H1 (cell line): ENCODE results near the gene GID4. TPM values are rescaled to one million over a fixed set of nuclear protein-coding genes. Genes with fewer than 3 reads are reported as not detected.

ENCODE experiments used
- CTCF ChIA-PET: fragments of 300-600 bp; sonication (Branson Sonifier 250); formaldehyde crosslinking; loops from one replicate; lab custom pipeline; 2021; ENCODE audit not compliant: partially characterized antibody; lab: Charles Lee
- POLR2A ChIA-PET: fragments of 300-600 bp; sonication (Branson Sonifier 250); formaldehyde crosslinking; loops from one replicate; lab custom pipeline; 2021; ENCODE audit warnings: inconsistent platforms; ENCODE audit not compliant: partially characterized antibody; lab: Charles Lee
- DNase-seq, 2 experiments: peaks; one replicate each; pipeline versions ENCODE4 v3.0.0 to v3.0.0-alpha.2; 2010 to 2022; ENCODE audit warnings: low spot score in 2 of 2, low read depth in 1 of 2, mixed read lengths in 1 of 2
- FAIRE-seq: peaks from 2 replicates; lab custom pipeline; 2011; peaks lifted over from hg19 to GRCh38; lab: Jason Lieb, UNC
- H2AFZ ChIP-seq: 2 replicates; pipeline ENCODE4 v1.8.1; 2012; ENCODE audit warnings: low read length, inconsistent platforms
- H2AK5ac ChIP-seq: 2 replicates; pipeline ENCODE4 v1.6.1; 2013; ENCODE audit warnings: low read depth, low read length
- H2BK120ac ChIP-seq: replicated peaks from 2 replicates; pipeline ENCODE3; 2013; ENCODE audit warnings: low read depth, low read length, inconsistent platforms
- H2BK12ac ChIP-seq: 2 replicates; pipeline ENCODE4 v1.6.1; 2013; ENCODE audit warnings: low read depth, low read length
- H2BK15ac ChIP-seq: 2 replicates; pipeline ENCODE4 v1.6.1; 2013; ENCODE audit warnings: low read length
- H2BK20ac ChIP-seq: 2 replicates; pipeline ENCODE4 v1.6.1; 2013; ENCODE audit warnings: low read length
- H2BK5ac ChIP-seq: 2 replicates; pipeline ENCODE4 v1.6.1; 2013; ENCODE audit warnings: low read depth, low read length
- H3K14ac ChIP-seq: 2 replicates; pipeline ENCODE4 v1.6.1; 2013; ENCODE audit warnings: inconsistent platforms; ENCODE audit not compliant: insufficient read length
- H3K18ac ChIP-seq: 2 replicates; pipeline ENCODE4 v1.6.1; 2013; ENCODE audit warnings: low read length; ENCODE audit errors: extremely low read depth
- H3K23ac ChIP-seq: 2 replicates; pipeline ENCODE4 v1.6.1; 2013; ENCODE audit warnings: inconsistent platforms; ENCODE audit not compliant: insufficient read length
- H3K23me2 ChIP-seq: 2 replicates; pipeline ENCODE4 v1.6.1; 2013; ENCODE audit warnings: low read depth, low read length
- H3K27ac ChIP-seq: 2 replicates; pipeline ENCODE4 v1.6.1; 2011; ENCODE audit warnings: low read depth, low read length, inconsistent platforms
- H3K27me3 ChIP-seq, 4 experiments: replicated peaks in 1 of 4; 1 replicate in 1 of 4; 2 replicates in 3 of 4; pipeline versions ENCODE4 v1.6.1 to v1.8.1; 2011 to 2013; ENCODE audit warnings: low read length in 3 of 4, mild to moderate bottlenecking in 3 of 4, inconsistent platforms in 2 of 4, mixed read lengths in 2 of 4, moderate library complexity in 1 of 4; ENCODE audit not compliant: control insufficient read depth in 3 of 4, insufficient read depth in 3 of 4; ENCODE audit errors: extremely low read depth in 1 of 4
- H3K36me3 ChIP-seq, 4 experiments: 2 replicates each; pipeline versions ENCODE4 v1.6.1 to v1.8.1; 2011 to 2013; ENCODE audit warnings: mild to moderate bottlenecking in 4 of 4, low read length in 3 of 4, moderate library complexity in 2 of 4, control low read depth in 1 of 4, inconsistent platforms in 1 of 4; ENCODE audit not compliant: insufficient read depth in 4 of 4, control insufficient read depth in 2 of 4
- H3K4ac ChIP-seq: replicated peaks from 2 replicates; pipeline ENCODE3; 2013; ENCODE audit warnings: low read length, low read depth, mixed read lengths, inconsistent platforms; ENCODE audit not compliant: insufficient read length
- H3K4me1 ChIP-seq, 4 experiments: replicated peaks in 1 of 4; 1 replicate in 1 of 4; 2 replicates in 3 of 4; pipeline versions ENCODE4 v1.6.1 to v1.8.1; 2011 to 2013; ENCODE audit warnings: low read length in 3 of 4, inconsistent platforms in 2 of 4, mixed read lengths in 1 of 4; ENCODE audit not compliant: insufficient read depth in 4 of 4, control insufficient read depth in 3 of 4
- H3K4me2 ChIP-seq, 2 experiments: 2 replicates each; pipeline versions ENCODE4 v1.6.1 to v1.8.1; 2011 to 2013; ENCODE audit warnings: low read depth in 2 of 2, low read length in 2 of 2, control low read depth in 1 of 2, inconsistent platforms in 1 of 2, mild to moderate bottlenecking in 1 of 2; ENCODE audit not compliant: insufficient read depth in 1 of 2
- H3K4me3 ChIP-seq, 4 experiments: fragments of 200-600, 300-600 bp in 1 of 4; sonication (generic), shearing (Covaris generic), sonication (Bioruptor Twin) in 1 of 4; 2 replicates each; pipeline versions ENCODE4 v1.5.1 to v1.8.1; 2011 to 2016; ENCODE audit warnings: low read length in 4 of 4, low read depth in 3 of 4, control low read depth in 2 of 4, inconsistent platforms in 2 of 4, mild to moderate bottlenecking in 2 of 4, mixed read lengths in 1 of 4, moderate library complexity in 1 of 4; ENCODE audit not compliant: insufficient read depth in 2 of 4; ENCODE audit errors: extremely low read depth in 1 of 4
- H3K56ac ChIP-seq: replicated peaks from 2 replicates; pipeline ENCODE3; 2013; ENCODE audit warnings: low read depth, mild to moderate bottlenecking, mixed read lengths, low read length, inconsistent platforms; ENCODE audit not compliant: insufficient read length
- H3K79me1 ChIP-seq: 2 replicates; pipeline ENCODE4 v1.6.1; 2013; ENCODE audit warnings: low read depth, low read length, control low read depth
- H3K79me2 ChIP-seq, 2 experiments: 2 replicates each; pipeline versions ENCODE4 v1.6.1 to v1.8.1; 2012 to 2013; ENCODE audit warnings: low read length in 2 of 2, mild to moderate bottlenecking in 2 of 2, inconsistent platforms in 1 of 2; ENCODE audit not compliant: insufficient read depth in 2 of 2, control insufficient read depth in 1 of 2
- H3K9ac ChIP-seq, 4 experiments: replicated peaks in 1 of 4; 1 replicate in 1 of 4; 2 replicates in 3 of 4; pipeline versions ENCODE4 v1.6.1 to v1.8.1; 2011 to 2013; ENCODE audit warnings: low read depth in 3 of 4, low read length in 3 of 4, control low read depth in 2 of 4, mild to moderate bottlenecking in 2 of 4, moderate library complexity in 2 of 4, inconsistent platforms in 1 of 4; ENCODE audit errors: extremely low read depth in 1 of 4
- H3K9me3 ChIP-seq, 2 experiments: 2 replicates each; pipeline versions ENCODE4 v1.6.1 to v1.8.1; 2012 to 2013; ENCODE audit warnings: mild to moderate bottlenecking in 2 of 2, moderate library complexity in 2 of 2, control low read depth in 1 of 2, inconsistent platforms in 1 of 2, low read depth in 1 of 2, low read length in 1 of 2, mixed read lengths in 1 of 2; ENCODE audit not compliant: insufficient read depth in 2 of 2
- H4K20me1 ChIP-seq, 2 experiments: replicated peaks in 1 of 2; 2 replicates each; pipeline versions ENCODE3 to v1.8.1; 2011 to 2013; ENCODE audit warnings: inconsistent platforms in 2 of 2, low read length in 2 of 2, mild to moderate bottlenecking in 1 of 2; ENCODE audit not compliant: insufficient read depth in 2 of 2, control insufficient read depth in 1 of 2
- H4K5ac ChIP-seq: 2 replicates; pipeline ENCODE4 v1.6.1; 2013; ENCODE audit warnings: low read length, low read depth, mixed read lengths, inconsistent platforms; ENCODE audit not compliant: insufficient read length
- H4K8ac ChIP-seq: 2 replicates; pipeline ENCODE4 v1.8.0; 2013; ENCODE audit warnings: mild to moderate bottlenecking, moderate library complexity, low read length, inconsistent platforms; ENCODE audit not compliant: insufficient read depth; ENCODE audit errors: extremely low read depth
- H4K91ac ChIP-seq: replicated peaks from 2 replicates; pipeline ENCODE3; 2013; ENCODE audit warnings: low read length, mixed read lengths, inconsistent platforms; ENCODE audit not compliant: insufficient read length
- ASH2L ChIP-seq: fragments of 200-600, 300-600 bp; sonication (generic); IDR thresholded peaks from one replicate; pipeline ENCODE4 v1.7.1; 2017; ENCODE audit warnings: low read length
- ATF2 ChIP-seq: IDR thresholded peaks from 2 replicates; pipeline ENCODE4 v1.6.1; 2012; ENCODE audit warnings: low read length, inconsistent platforms
- BRCA1 ChIP-seq: IDR thresholded peaks from 2 replicates; pipeline ENCODE4 v1.6.1; 2012; ENCODE audit warnings: low read depth, low read length, improper control_type of control experiment
- CTBP2 ChIP-seq: IDR thresholded peaks from 2 replicates; pipeline ENCODE4 v1.7.0; 2011; ENCODE audit warnings: borderline replicate concordance, mild to moderate bottlenecking, moderate library complexity, mixed read lengths, low read length; ENCODE audit not compliant: insufficient read depth, insufficient read length
- EZH2 ChIP-seq: fragments of 200-600 bp; sonication (generic); IDR thresholded peaks from 2 replicates; pipeline ENCODE4 v1.7.1; 2012; ENCODE audit warnings: low read depth, mild to moderate bottlenecking, moderate library complexity, low read length, inconsistent platforms; ENCODE audit not compliant: severe bottlenecking
- FOSL1 ChIP-seq: IDR thresholded peaks from 2 replicates; pipeline ENCODE4 v1.6.1; 2011; ENCODE audit warnings: mild to moderate bottlenecking, low read depth, low read length, moderate library complexity; ENCODE audit not compliant: insufficient read depth
- GTF2F1 ChIP-seq: IDR thresholded peaks from 2 replicates; pipeline ENCODE4 v1.6.1; 2012; ENCODE audit warnings: low read depth, low read length, improper control_type of control experiment, borderline replicate concordance
- HDAC6 ChIP-seq: IDR thresholded peaks from one replicate; pipeline ENCODE4 v1.7.1; 2012; ENCODE audit warnings: low read depth, mild to moderate bottlenecking, inconsistent platforms, low read length, moderate library complexity
- TAF7 ChIP-seq: optimal IDR thresholded peaks from 2 replicates; pipeline ENCODE3; 2011; ENCODE audit warnings: low read depth, mild to moderate bottlenecking, inconsistent platforms, low read length, moderate library complexity, borderline replicate concordance
- TCF12 ChIP-seq: IDR thresholded peaks from 2 replicates; pipeline ENCODE4 v1.6.1; 2011; ENCODE audit warnings: low read depth, mild to moderate bottlenecking, low read length
- WGBS, 2 experiments: shearing (Covaris generic) in 1 of 2; methylation state at CpG; one replicate each; pipeline versions ENCODE4 v1.1.6 to v1.1.7; 2013 to 2015; ENCODE audit warnings: low lambda C conversion rate in 2 of 2, mixed read lengths in 2 of 2, inconsistent platforms in 1 of 2, low coverage in 1 of 2, missing lambda C conversion rate in 1 of 2; ENCODE audit not compliant: insufficient replicate concordance in 2 of 2, insufficient coverage in 1 of 2, insufficient read length in 1 of 2; ENCODE audit errors: extremely low coverage in 1 of 2, missing lambda C conversion rate in 1 of 2; 5-methylcytosine and 5-hydroxymethylcytosine counted together
- polyA plus RNA-seq, 7 experiments: library from polyadenylated mRNA; depleted of rRNA in 3 of 7; stranded (reverse) in 5 of 7; unstranded in 2 of 7; fragments of >200 nt in 5 of 7; fragments of 200-250 nt in 2 of 7; gene quantifications; 1 replicate in 5 of 7; 2 replicates in 1 of 7; 4 replicates in 1 of 7; pipeline versions ENCODE4 v1.2.1 to v1.2.3, GENCODE V29; 2011 to 2013; ENCODE audit warnings: missing spikeins in 2 of 7, mixed read lengths in 2 of 7
- total RNA-seq: library from RNA; stranded (reverse); fragmentation: NEBNext Ultra II Directional; extraction: Animal tissue kit (Norgen Biotek cat#: 25700); gene quantifications from 2 replicates; pipeline ENCODE4 v1.2.1, GENCODE V29; 2021

Gene GID4
- total and polyA plus RNA-seq, 2 of the 8 experiments (the other 6 are each of a cell fraction or from before 2014, with no cell fraction given): 5.6 to 15.0 TPM

- Histone ChIP-seq H3K18ac (no peak overlapping the region), H3K4me3 (no peak overlapping the region), H4K5ac (no peak overlapping the region), H3K4me1 (peaks cover 0 to 7% (median 0%) of the 10 kb centered on the region in 4 experiments; a peak in 1 of 7 replicates), H2BK5ac (no peak overlapping the region), H4K91ac (no peak overlapping the region), H3K27me3 (no peaks in the 10 kb centered on the region), H2BK20ac (no peak overlapping the region), H4K8ac (no peak overlapping the region), H3K4ac (no peak overlapping the region), H3K9ac (no peak overlapping the region), H3K27ac (no peak overlapping the region), H3K79me2 (no peaks in the 10 kb centered on the region), H3K14ac (no peak overlapping the region), H3K23me2 (no peaks in the 10 kb centered on the region; the same call in 1 of the 2 replicates), H3K79me1 (no peaks in the 10 kb centered on the region; the same call in 1 of the 2 replicates), H3K56ac (no peak overlapping the region), H2AK5ac (no peak overlapping the region), H2BK15ac (no peak overlapping the region), H2BK120ac (no peak overlapping the region), H3K4me2 (no peak overlapping the region), H3K9me3 (no peaks in the 10 kb centered on the region), H3K36me3 (no peaks in the 10 kb centered on the region), H2BK12ac (no peak overlapping the region), H2AFZ (no peak overlapping the region), H4K20me1 (peaks cover 0 to 10% of the 10 kb centered on the region in 2 experiments), H3K23ac (no peak overlapping the region)
- ChIA-PET CTCF (interaction anchor here (0.8 to 7.8 kb wide), 20 partner anchors 7 to 132 kb away, joined by 3 to 49 read pairs (median 5); no protein-coding TSS in a partner anchor), POLR2A (no interaction called here)
- FAIRE-seq (no peak), DNase-seq (no peak)
- WGBS, 2 experiments: 87% methylated on average over 9 of the region's 9 CpGs; no CpG with 5 or more reads in 1 of the 2 experiments
- no peak for TF ChIP-seq BRCA1
- TF ChIP-seq ASH2L: no peak
- TF ChIP-seq EZH2: no peak
- TF ChIP-seq TAF7: no peak
- TF ChIP-seq HDAC6: no peak
- no peak for TF ChIP-seq CTBP2
- TF ChIP-seq GTF2F1: no peak
- TF ChIP-seq FOSL1: no peak
- TF ChIP-seq TCF12: no peak
- TF ChIP-seq ATF2: no peak
Observed at GRCh38 chr17:18004345-18004744, 34.9 kb upstream of the GID4 start.
